SK-N-SH (cell line): Measurements from ENCODE around the gene DEFB124.

ENCODE experiments used
- CTCF ChIP-seq: fragments of 200-600 bp; sonication (generic); IDR thresholded peaks from 2 replicates; pipeline ENCODE4 v1.6.1; 2017; ENCODE audit warnings: antibody characterized with exemption, mild to moderate bottlenecking, moderate library complexity
- ZBTB33 ChIP-seq: IDR thresholded peaks from 2 replicates; pipeline ENCODE4 v1.4.0; 2012; ENCODE audit warnings: low read depth, borderline replicate concordance

- TF ChIP-seq CTCF (no peak), ZBTB33 (no peak)
These were observed 41.2 kb upstream of the DEFB124 start for GRCh38 chr20:31516166-31516565.
